Epithelial cell of esophagus (primary cell): ENCODE results near the gene TMEM184C.
A peak's percentile ranks its signal among the peaks of the same experiment; 100 is the strongest.

Experiments
- DNase-seq: peaks from one replicate; pipeline ENCODE4 v3.0.0; 2010; ENCODE audit warnings: low read depth
- H3K4me3 ChIP-seq: 2 replicates; pipeline ENCODE4 v1.5.1; 2011; ENCODE audit warnings: mild to moderate bottlenecking, low read length, control low read depth
- CTCF ChIP-seq: IDR thresholded peaks from 2 replicates; pipeline ENCODE4 v1.5.1; 2011; ENCODE audit warnings: low read depth, mild to moderate bottlenecking, low read length, control low read depth, inconsistent platforms; ENCODE audit not compliant: insufficient read depth; ENCODE audit errors: missing control alignments

TMEM184C gene

GRCh38 chr4:147617841-147618691, 869 bp downstream of the TMEM184C start:
- H3K4me3 ChIP-seq: peak overlapping the region; percentile 67
- no peak for DNase-seq
- no peak for TF ChIP-seq CTCF

GRCh38 chr4:147620315-147620714, 3.1 kb downstream of the TMEM184C start:
- no peak overlapping the region for H3K4me3 ChIP-seq
- no peak for TF ChIP-seq CTCF
- DNase-seq: no peak

- H3K4me3 ChIP-seq: no peak overlapping the region
- TF ChIP-seq CTCF: no peak
- no peak for DNase-seq
Measured at GRCh38 chr4:147625733-147626132, 8.5 kb downstream of the TMEM184C start.

GRCh38 chr4:147626903-147627302, 9.7 kb downstream of the TMEM184C start:
- DNase-seq: no peak
- no peak for TF ChIP-seq CTCF
- H3K4me3 ChIP-seq: no peak overlapping the region

- DNase-seq: no peak
- TF ChIP-seq CTCF: no peak
- no peak overlapping the region for H3K4me3 ChIP-seq
Measured at GRCh38 chr4:147628415-147628814, 11.2 kb downstream of the TMEM184C start.

- H3K4me3 ChIP-seq: no peak overlapping the region
- no peak for DNase-seq
- TF ChIP-seq CTCF: no peak
Measured at GRCh38 chr4:147629783-147630730, 12.9 kb downstream of the TMEM184C start.
